22Rv1 (cell line): ENCODE data around the gene TCP1.
"Not testable (repeated sequence)": the region's sequence is repeated elsewhere in the genome, so short reads cannot be mapped to it uniquely, and the experiment has no call there.

Experiments
- H3K27ac ChIP-seq: fragments of 450-650 bp; 2 replicates; pipeline ENCODE4 v1.5.1; 2017
- CTCF ChIP-seq: fragments of 450-650 bp; IDR thresholded peaks from 2 replicates; pipeline ENCODE4 v1.5.1; 2017; ENCODE audit warnings: mild to moderate bottlenecking
- ZFX ChIP-seq: fragments of 450-650 bp; IDR thresholded peaks from 2 replicates; pipeline ENCODE4 v1.6.1; 2017; ENCODE audit warnings: antibody characterized with exemption, borderline replicate concordance

TCP1 gene

GRCh38 chr6:159746759-159747158 is 42.6 kb downstream of the TCP1 start:
- no peak overlapping the region for H3K27ac ChIP-seq
- TF ChIP-seq ZFX: no peak
- no peak for TF ChIP-seq CTCF

GRCh38 chr6:159745081-159745480 is 44.3 kb downstream of the TCP1 start:
- TF ChIP-seq CTCF (no peak), ZFX (no peak)
- no peak overlapping the region for H3K27ac ChIP-seq

GRCh38 chr6:159742165-159742564 is 47.2 kb downstream of the TCP1 start:
- H3K27ac ChIP-seq: no peak overlapping the region
- TF ChIP-seq CTCF: no peak
- no peak for TF ChIP-seq ZFX

GRCh38 chr6:159739341-159739740 is 50.1 kb downstream of the TCP1 start:
- TF ChIP-seq CTCF (no peak), ZFX (no peak)
- no peak overlapping the region for H3K27ac ChIP-seq

GRCh38 chr6:159736908-159737307 is 52.5 kb downstream of the TCP1 start:
- TF ChIP-seq CTCF (no peak), ZFX (no peak)

GRCh38 chr6:159733395-159733794 is 56.0 kb downstream of the TCP1 start:
- not testable (repeated sequence) for H3K27ac ChIP-seq

More at GRCh38 chr6:159736908-159737307, 52.5 kb downstream of the TCP1 start:
- no peak overlapping the region for H3K27ac ChIP-seq

- not testable (repeated sequence) for H3K27ac ChIP-seq
Measured at GRCh38 chr6:159732550-159732949, 56.9 kb downstream of the TCP1 start.

GRCh38 chr6:159730332-159730676 is 59.1 kb downstream of the TCP1 start:
- no peak for TF ChIP-seq ZFX
- no peak for TF ChIP-seq CTCF
- H3K27ac ChIP-seq: no peak overlapping the region
